Body of pancreas (tissue), 4 donors: Measurements from ENCODE around the gene SOX6.

ENCODE experiments used
- POLR2A ChIP-seq, 3 donors: fragments of 450-650 bp; IDR thresholded peaks; one replicate each; pipeline ENCODE4 v1.6.1; 2016; ENCODE audit warnings: antibody characterized with exemption in 3 of 3, mild to moderate bottlenecking in 2 of 3
- TF ChIP-seq, protein P1 (sequence below), 7 experiments: fragments of 450-650 bp in 4 of 7; fragments of 200-600 bp in 3 of 7; sonication (generic) in 3 of 7; IDR thresholded peaks; one replicate each; pipeline ENCODE4 v1.5.1; 2016 to 2019; ENCODE audit warnings: antibody characterized with exemption in 7 of 7

DNA sequence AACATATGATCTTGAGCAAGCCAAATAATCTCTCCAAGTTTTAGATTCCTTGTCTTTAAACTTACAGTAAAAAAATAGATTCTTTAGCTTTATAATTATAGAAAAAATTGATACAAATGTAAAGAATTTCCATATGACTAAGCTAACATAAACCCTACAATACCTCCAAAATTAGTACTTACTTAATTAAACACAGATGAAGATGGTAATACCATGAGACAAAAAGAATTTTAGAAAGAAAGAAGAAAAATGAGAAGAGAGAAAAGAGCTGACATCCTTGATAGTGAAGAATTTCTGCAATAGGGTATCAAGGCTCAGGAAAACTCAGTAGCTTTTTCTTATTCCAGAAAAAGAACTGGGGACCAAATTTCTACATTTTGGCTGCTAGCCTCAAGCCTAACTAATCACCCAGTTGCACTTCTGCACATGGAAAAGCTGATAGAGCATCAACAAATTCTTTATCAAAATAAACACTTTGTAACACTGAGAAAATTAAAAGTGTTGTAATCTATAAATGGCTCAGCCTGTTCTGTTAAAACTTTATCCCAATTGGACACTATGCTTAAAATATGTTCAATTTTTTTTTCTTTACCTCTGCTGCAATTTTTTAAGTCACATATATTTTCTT is 24.7 kb upstream of the SOX6 start:
- TF ChIP-seq, protein P1, sequence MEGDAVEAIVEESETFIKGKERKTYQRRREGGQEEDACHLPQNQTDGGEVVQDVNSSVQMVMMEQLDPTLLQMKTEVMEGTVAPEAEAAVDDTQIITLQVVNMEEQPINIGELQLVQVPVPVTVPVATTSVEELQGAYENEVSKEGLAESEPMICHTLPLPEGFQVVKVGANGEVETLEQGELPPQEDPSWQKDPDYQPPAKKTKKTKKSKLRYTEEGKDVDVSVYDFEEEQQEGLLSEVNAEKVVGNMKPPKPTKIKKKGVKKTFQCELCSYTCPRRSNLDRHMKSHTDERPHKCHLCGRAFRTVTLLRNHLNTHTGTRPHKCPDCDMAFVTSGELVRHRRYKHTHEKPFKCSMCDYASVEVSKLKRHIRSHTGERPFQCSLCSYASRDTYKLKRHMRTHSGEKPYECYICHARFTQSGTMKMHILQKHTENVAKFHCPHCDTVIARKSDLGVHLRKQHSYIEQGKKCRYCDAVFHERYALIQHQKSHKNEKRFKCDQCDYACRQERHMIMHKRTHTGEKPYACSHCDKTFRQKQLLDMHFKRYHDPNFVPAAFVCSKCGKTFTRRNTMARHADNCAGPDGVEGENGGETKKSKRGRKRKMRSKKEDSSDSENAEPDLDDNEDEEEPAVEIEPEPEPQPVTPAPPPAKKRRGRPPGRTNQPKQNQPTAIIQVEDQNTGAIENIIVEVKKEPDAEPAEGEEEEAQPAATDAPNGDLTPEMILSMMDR (IDR thresholded peaks at IDR 0.05), result no peak
- TF ChIP-seq POLR2A (IDR thresholded peaks at IDR 0.05), result no peak
